ENCODE data around the gene RBFOX1. TPM values are rescaled to one million over a fixed set of nuclear protein-coding genes. Genes with fewer than 3 reads are reported as not detected.

Gene RBFOX1
- total RNA-seq, 2 donors from 2014 or later: 1.6 to 2.6 TPM

DNA sequence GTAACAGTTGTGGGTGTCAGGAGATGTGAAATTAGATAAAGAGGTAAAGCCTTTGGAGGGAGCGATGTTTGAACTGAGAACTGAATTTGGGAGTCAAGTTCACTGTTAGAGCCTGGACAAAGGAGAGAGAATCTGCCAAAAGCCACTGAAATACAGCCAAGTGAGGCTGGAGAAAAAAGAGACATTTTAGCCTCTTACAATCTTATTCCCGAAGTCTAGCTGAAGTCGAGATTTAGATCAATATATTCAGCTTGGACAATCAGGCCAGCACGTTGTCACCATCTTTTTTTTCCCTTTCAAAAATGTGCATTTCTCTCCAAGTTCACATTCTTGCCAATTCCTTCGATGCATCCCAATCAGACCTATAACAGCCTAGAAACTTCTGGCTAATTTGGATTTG lies 312.2 kb downstream of the RBFOX1 start:
- intact Hi-C loops (cut with DNase I): no loop called here
- TF ChIP-seq, protein P1, sequence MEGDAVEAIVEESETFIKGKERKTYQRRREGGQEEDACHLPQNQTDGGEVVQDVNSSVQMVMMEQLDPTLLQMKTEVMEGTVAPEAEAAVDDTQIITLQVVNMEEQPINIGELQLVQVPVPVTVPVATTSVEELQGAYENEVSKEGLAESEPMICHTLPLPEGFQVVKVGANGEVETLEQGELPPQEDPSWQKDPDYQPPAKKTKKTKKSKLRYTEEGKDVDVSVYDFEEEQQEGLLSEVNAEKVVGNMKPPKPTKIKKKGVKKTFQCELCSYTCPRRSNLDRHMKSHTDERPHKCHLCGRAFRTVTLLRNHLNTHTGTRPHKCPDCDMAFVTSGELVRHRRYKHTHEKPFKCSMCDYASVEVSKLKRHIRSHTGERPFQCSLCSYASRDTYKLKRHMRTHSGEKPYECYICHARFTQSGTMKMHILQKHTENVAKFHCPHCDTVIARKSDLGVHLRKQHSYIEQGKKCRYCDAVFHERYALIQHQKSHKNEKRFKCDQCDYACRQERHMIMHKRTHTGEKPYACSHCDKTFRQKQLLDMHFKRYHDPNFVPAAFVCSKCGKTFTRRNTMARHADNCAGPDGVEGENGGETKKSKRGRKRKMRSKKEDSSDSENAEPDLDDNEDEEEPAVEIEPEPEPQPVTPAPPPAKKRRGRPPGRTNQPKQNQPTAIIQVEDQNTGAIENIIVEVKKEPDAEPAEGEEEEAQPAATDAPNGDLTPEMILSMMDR (IDR thresholded peaks at IDR 0.05): no peak

DNA sequence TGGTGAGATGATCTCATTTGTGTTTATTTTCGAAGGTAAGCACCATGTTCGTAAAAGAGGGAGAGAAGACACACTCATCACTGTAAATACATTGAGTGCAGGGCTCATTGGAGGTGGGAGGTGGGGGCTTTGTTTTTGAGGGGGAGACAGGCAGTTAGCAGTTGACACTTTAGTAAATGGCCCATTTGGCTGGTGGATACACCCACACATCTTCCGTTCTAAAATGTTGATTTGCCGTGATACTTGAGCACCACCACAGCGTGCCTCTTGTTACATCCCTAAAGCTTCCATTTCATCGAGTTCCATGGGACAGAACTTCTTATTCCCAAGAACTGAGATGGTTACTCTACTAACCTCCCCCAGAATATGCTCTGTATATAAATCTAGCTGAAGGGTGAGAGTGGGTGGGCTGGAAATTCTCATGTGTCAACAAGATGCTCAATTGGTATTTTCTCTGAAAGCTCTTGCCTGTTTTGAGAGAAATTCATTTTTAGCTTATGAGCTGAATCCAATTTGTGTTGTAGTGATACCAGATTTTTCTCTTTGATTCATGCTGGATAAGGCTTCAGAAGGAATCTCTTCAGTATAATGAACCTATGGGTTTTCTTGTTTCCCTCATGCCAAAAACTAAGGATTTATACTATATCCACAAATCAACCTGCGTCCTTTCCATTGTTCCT lies 314.3 kb downstream of the RBFOX1 start:
- H3K36me3 ChIP-seq: no peaks in the 10 kb centered on the region
- DNase-seq: no peak
- H3K4me1 ChIP-seq: no peaks in the 10 kb centered on the region
- no peak overlapping the region for H3K27ac ChIP-seq
- H3K27me3 ChIP-seq: no peaks in the 10 kb centered on the region
- H3K4me3 ChIP-seq: no peak overlapping the region
- TF ChIP-seq, protein P1 (IDR thresholded peaks at IDR 0.05): no peak
- H3K9ac ChIP-seq (ENCODE audit: low read depth in 2 of 2, low read length in 2 of 2): no peak overlapping the region
- no peaks in the 10 kb centered on the region for H3K9me3 ChIP-seq
- intact Hi-C loops (cut with DNase I): no loop called here

More for the DNA sequence above, 312.2 kb downstream of the RBFOX1 start:
- H3K4me1 ChIP-seq: no peaks in the 10 kb centered on the region
- H3K9me3 ChIP-seq: no peaks in the 10 kb centered on the region
- H3K27me3 ChIP-seq: no peaks in the 10 kb centered on the region
- no peak for DNase-seq
- no peak overlapping the region for H3K27ac ChIP-seq
- H3K9ac ChIP-seq (ENCODE audit: low read depth in 2 of 2, low read length in 2 of 2): no peak overlapping the region
- H3K4me3 ChIP-seq: no peak overlapping the region
- no peaks in the 10 kb centered on the region for H3K36me3 ChIP-seq

DNA sequence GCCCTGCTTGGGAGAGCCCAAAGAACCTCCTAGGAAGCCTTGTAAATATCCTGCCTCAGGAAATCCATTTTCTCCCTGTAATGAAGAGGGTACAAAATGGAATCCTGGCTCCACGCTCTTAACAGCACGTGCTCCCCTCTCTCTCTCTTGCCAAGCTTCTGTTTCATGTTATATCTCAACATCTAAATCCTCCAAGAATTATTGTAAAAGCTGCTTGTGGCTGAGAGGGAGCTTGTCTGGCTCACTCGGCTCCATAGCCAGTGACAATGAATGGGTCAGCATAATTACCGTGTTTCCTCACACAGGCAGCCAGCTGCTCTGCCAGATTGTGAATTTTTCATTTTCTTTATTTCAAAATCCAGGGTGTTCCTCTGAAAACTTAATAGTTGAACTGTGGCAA lies 317.8 kb downstream of the RBFOX1 start:
- Histone ChIP-seq H3K27me3 (no peaks in the 10 kb centered on the region), H3K27ac (no peak overlapping the region), H3K36me3 (no peaks in the 10 kb centered on the region), H3K4me3 (no peak overlapping the region), H3K4me1 (no peaks in the 10 kb centered on the region), H3K9me3 (no peaks in the 10 kb centered on the region), H3K9ac (ENCODE audit: low read depth in 2 of 2, low read length in 2 of 2) (no peak overlapping the region)
- DNase-seq: no peak
- TF ChIP-seq, protein P1 (IDR thresholded peaks at IDR 0.05): no peak
- intact Hi-C loops (cut with DNase I): no loop called here

DNA sequence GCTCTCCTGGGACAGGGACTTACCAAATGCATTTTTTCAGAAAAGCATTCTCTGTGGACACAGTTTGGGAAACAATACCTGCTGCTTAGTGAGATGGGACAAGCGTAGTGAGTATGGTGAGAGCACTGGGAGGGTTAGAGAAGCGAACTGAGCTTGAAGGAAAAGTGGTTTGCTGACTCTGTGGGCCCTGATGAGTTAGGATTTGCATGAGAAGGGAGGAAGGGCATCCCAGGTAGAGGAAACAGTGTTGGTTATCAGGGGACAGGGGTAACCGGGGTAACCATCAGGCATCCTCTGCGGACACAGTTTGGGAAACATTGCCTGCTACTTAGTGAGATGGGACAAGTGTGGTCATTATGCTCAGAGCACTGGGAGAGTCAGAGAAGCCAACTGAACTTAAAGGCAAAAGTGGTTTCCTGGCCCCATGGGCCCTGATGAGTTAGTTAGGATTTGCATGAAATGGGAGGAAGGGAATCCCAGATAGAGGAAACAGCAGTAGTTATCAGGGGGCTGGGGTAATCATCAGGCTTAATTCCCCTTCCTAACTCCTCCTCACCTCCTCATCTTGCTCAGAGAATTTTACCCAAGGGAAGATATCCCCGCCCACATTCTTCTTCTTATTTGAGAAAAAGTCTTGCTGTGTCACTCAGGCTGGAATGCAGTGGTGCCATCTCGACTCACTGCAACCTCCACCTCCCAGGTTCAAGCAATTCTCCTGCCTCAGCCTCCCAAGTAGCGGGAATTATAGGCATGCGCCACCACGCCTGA lies 319.3 kb downstream of the RBFOX1 start:
- H3K27me3 ChIP-seq: no peaks in the 10 kb centered on the region

DNA sequence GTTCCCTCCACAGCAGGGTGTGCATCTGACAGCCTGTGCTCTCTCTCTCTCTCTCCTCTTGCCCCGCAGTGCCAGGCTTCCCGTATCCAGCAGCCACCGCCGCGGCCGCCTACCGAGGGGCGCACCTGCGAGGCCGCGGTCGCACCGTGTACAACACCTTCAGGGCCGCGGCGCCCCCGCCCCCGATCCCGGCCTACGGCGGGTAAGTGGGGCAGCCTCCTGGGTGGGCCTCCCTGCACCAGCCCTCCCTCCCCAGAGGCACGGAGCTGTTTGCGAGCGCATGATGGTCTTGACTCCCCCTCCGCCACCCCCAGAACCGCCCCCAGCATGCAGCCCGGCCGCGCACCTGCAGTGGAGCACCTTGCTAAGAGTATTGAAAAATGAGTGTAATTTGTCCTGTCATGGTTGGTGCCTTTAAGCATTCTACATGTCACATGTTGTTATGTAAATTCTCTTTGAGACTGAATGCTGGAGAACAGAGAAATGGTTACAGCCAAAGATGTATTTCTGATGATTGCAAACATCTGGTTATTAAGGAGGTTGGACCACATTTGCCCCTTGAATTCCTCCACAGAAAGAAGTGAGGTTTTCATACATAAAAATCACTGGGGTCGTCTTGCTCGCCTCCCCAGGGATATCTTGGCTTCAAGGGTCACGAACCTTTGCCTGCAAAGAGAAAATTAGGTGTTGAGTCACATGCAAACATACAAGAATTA lies 321.3 kb downstream of the RBFOX1 start:
- Histone ChIP-seq H3K27me3 (no peaks in the 10 kb centered on the region), H3K36me3 (no peaks in the 10 kb centered on the region), H3K27ac (no peak overlapping the region), H3K4me3 (no peak overlapping the region), H3K9ac (ENCODE audit: low read depth in 2 of 2, low read length in 2 of 2) (no peak overlapping the region), H3K4me1 (no peaks in the 10 kb centered on the region), H3K9me3 (no peaks in the 10 kb centered on the region)
- no peak for DNase-seq
- intact Hi-C loops (cut with DNase I): no loop called here
- TF ChIP-seq, protein P1 (IDR thresholded peaks at IDR 0.05): no peak

More for the DNA sequence above, 319.3 kb downstream of the RBFOX1 start:
- H3K9ac ChIP-seq (ENCODE audit: low read depth in 2 of 2, low read length in 2 of 2): no peak overlapping the region
- no peak overlapping the region for H3K27ac ChIP-seq
- no peak for DNase-seq
- H3K9me3 ChIP-seq: no peaks in the 10 kb centered on the region
- H3K4me3 ChIP-seq: no peak overlapping the region
- H3K36me3 ChIP-seq: no peaks in the 10 kb centered on the region
- no peaks in the 10 kb centered on the region for H3K4me1 ChIP-seq
- TF ChIP-seq, protein P1 (IDR thresholded peaks at IDR 0.05): no peak
- intact Hi-C loops (cut with DNase I): no loop called here

All from colonic mucosa (tissue), 4 donors.